ENCODE data around the gene GTF2A2. TPM values are rescaled to one million over a fixed set of nuclear protein-coding genes. Genes with fewer than 3 reads are reported as not detected.
A peak's percentile ranks its signal among the peaks of the same experiment; 100 is the strongest.
"Not testable (repeated sequence)": the region's sequence is repeated elsewhere in the genome, so short reads cannot be mapped to it uniquely, and the experiment has no call there.

Gene GTF2A2
- polyA plus RNA-seq, 1 donor (not counting 4 experiments of a cell fraction or from before 2014, with no cell fraction given), result 77.8 TPM

- Histone ChIP-seq H3K79me2 (ENCODE audit: control insufficient read depth, insufficient read depth, low read length) (no peaks in the 10 kb centered on the region), H3K4me3 (ENCODE audit: control insufficient read depth in 2 of 3, extremely low read depth in 1 of 3, insufficient read depth in 2 of 3, low read depth in 1 of 3, low read length in 3 of 3) (peak overlapping the region in 1 of 3 experiments; percentile 40), H3K27ac (ENCODE audit: control insufficient read depth, insufficient read depth, low read length) (peak overlapping the region; percentile 71), H3K36me3 (ENCODE audit: control insufficient read depth in 2 of 2, extremely low read depth in 1 of 2, insufficient read depth in 2 of 2, low read length in 2 of 2) (no peaks in the 10 kb centered on the region), H2AFZ (ENCODE audit: control insufficient read depth, low read length) (peak overlapping the region; percentile 66), H3K4me2 (ENCODE audit: control insufficient read depth, extremely low read depth, insufficient read depth, low read depth, low read length) (peak overlapping the region; percentile 71), H3K9me1 (ENCODE audit: control insufficient read depth, extremely low read depth, insufficient read depth, low read length) (no peaks in the 10 kb centered on the region), H3K9me3 (ENCODE audit: control insufficient read depth, low read depth, low read length) (no peaks in the 10 kb centered on the region), H4K20me1 (ENCODE audit: control insufficient read depth, extremely low read depth, insufficient read depth, low read length) (no peaks in the 10 kb centered on the region), H3K27me3 (ENCODE audit: control insufficient read depth, extremely low read depth, insufficient read depth, low read length) (no peaks in the 10 kb centered on the region), H3K4me1 (ENCODE audit: control insufficient read depth, extremely low read depth, insufficient read depth, low read length) (peaks cover 42% of the 10 kb centered on the region), H3K9ac (ENCODE audit: control insufficient read depth, extremely low read depth, insufficient read depth, low read length) (no peak overlapping the region)
- dilution Hi-C loops (cut with MboI; ENCODE audit: extremely low pct_ligation_motif_present, low sequenced_read_pairs), result no loop called here
- TF ChIP-seq EZH2 (IDR thresholded peaks at IDR 0.05; ENCODE audit: low read length) (no peak), CTCF (optimal IDR thresholded peaks at IDR 0.05 in 1 of 3, IDR thresholded peaks at IDR 0.05 in 1 of 3, conservative IDR thresholded peaks at IDR 0.05 in 1 of 3; ENCODE audit: extremely low read depth in 1 of 3, insufficient read depth in 2 of 3, low read length in 3 of 3) (no peak)
- DNase-seq (ENCODE audit: low read depth, low spot score) (no peak), FAIRE-seq (peak; percentile 83)
Observed at GRCh38 chr15:59699810-59700431, 42.6 kb upstream of the GTF2A2 start.

GRCh38 chr15:59698065-59698464 is 40.8 kb upstream of the GTF2A2 start:
- peaks cover 42% of the 10 kb centered on the region for H3K4me1 ChIP-seq (ENCODE audit: control insufficient read depth, extremely low read depth, insufficient read depth, low read length)
- H3K36me3 ChIP-seq (ENCODE audit: control insufficient read depth in 2 of 2, extremely low read depth in 1 of 2, insufficient read depth in 2 of 2, low read length in 2 of 2); H3K9me1 ChIP-seq (ENCODE audit: control insufficient read depth, extremely low read depth, insufficient read depth, low read length); H4K20me1 ChIP-seq (ENCODE audit: control insufficient read depth, extremely low read depth, insufficient read depth, low read length); H3K9ac ChIP-seq (ENCODE audit: control insufficient read depth, extremely low read depth, insufficient read depth, low read length); H3K9me3 ChIP-seq (ENCODE audit: control insufficient read depth, low read depth, low read length); H2AFZ ChIP-seq (ENCODE audit: control insufficient read depth, low read length); H3K27me3 ChIP-seq (ENCODE audit: control insufficient read depth, extremely low read depth, insufficient read depth, low read length); H3K4me3 ChIP-seq (ENCODE audit: control insufficient read depth in 2 of 3, extremely low read depth in 1 of 3, insufficient read depth in 2 of 3, low read depth in 1 of 3, low read length in 3 of 3); H3K27ac ChIP-seq (ENCODE audit: control insufficient read depth, insufficient read depth, low read length); H3K4me2 ChIP-seq (ENCODE audit: control insufficient read depth, extremely low read depth, insufficient read depth, low read depth, low read length); DNase-seq (ENCODE audit: low read depth, low spot score); dilution Hi-C loops (cut with MboI; ENCODE audit: extremely low pct_ligation_motif_present, low sequenced_read_pairs); H3K79me2 ChIP-seq (ENCODE audit: control insufficient read depth, insufficient read depth, low read length); FAIRE-seq: not testable (repeated sequence)

GRCh38 chr15:59696332-59696731 is 39.0 kb upstream of the GTF2A2 start:
- H3K9me1 ChIP-seq (ENCODE audit: control insufficient read depth, extremely low read depth, insufficient read depth, low read length), result no peaks in the 10 kb centered on the region
- no peak overlapping the region for H3K4me3 ChIP-seq (ENCODE audit: control insufficient read depth in 2 of 3, extremely low read depth in 1 of 3, insufficient read depth in 2 of 3, low read depth in 1 of 3, low read length in 3 of 3)
- peaks cover 29% of the 10 kb centered on the region for H3K4me1 ChIP-seq (ENCODE audit: control insufficient read depth, extremely low read depth, insufficient read depth, low read length)
- no peaks in the 10 kb centered on the region for H3K79me2 ChIP-seq (ENCODE audit: control insufficient read depth, insufficient read depth, low read length)
- no peaks in the 10 kb centered on the region for H4K20me1 ChIP-seq (ENCODE audit: control insufficient read depth, extremely low read depth, insufficient read depth, low read length)
- FAIRE-seq (no peak), DNase-seq (ENCODE audit: low read depth, low spot score) (no peak)
- no peak overlapping the region for H2AFZ ChIP-seq (ENCODE audit: control insufficient read depth, low read length)
- TF ChIP-seq CTCF (optimal IDR thresholded peaks at IDR 0.05 in 1 of 3, IDR thresholded peaks at IDR 0.05 in 1 of 3, conservative IDR thresholded peaks at IDR 0.05 in 1 of 3; ENCODE audit: extremely low read depth in 1 of 3, insufficient read depth in 2 of 3, low read length in 3 of 3) (no peak), EZH2 (IDR thresholded peaks at IDR 0.05; ENCODE audit: low read length) (no peak)
- H3K9me3 ChIP-seq (ENCODE audit: control insufficient read depth, low read depth, low read length), result no peaks in the 10 kb centered on the region
- no peak overlapping the region for H3K9ac ChIP-seq (ENCODE audit: control insufficient read depth, extremely low read depth, insufficient read depth, low read length)
- H3K4me2 ChIP-seq (ENCODE audit: control insufficient read depth, extremely low read depth, insufficient read depth, low read depth, low read length), result no peak overlapping the region
- H3K27me3 ChIP-seq (ENCODE audit: control insufficient read depth, extremely low read depth, insufficient read depth, low read length), result no peaks in the 10 kb centered on the region
- no peaks in the 10 kb centered on the region for H3K36me3 ChIP-seq (ENCODE audit: control insufficient read depth in 2 of 2, extremely low read depth in 1 of 2, insufficient read depth in 2 of 2, low read length in 2 of 2)
- no peak overlapping the region for H3K27ac ChIP-seq (ENCODE audit: control insufficient read depth, insufficient read depth, low read length)
- dilution Hi-C loops (cut with MboI; ENCODE audit: extremely low pct_ligation_motif_present, low sequenced_read_pairs), result no loop called here

Data from keratinocyte (primary cell).